Transverse colon (tissue), 3 donors: Measurements from ENCODE around the gene C11orf24.

Experiments used
- EP300 ChIP-seq: sonication (generic); formaldehyde crosslinking; IDR thresholded peaks from one replicate; pipeline ENCODE4 v1.6.1; 2017; ENCODE audit warnings: antibody characterized with exemption, low read depth
- POLR2A ChIP-seq: fragments of 450-650 bp; IDR thresholded peaks from one replicate; pipeline ENCODE4 v1.6.1; 2016; ENCODE audit warnings: antibody characterized with exemption, mild to moderate bottlenecking, moderate library complexity
- TF ChIP-seq, protein P1 (sequence below), 5 experiments: fragments of 200-600 bp in 3 of 5; fragments of 450-650 bp in 2 of 5; sonication (generic) in 3 of 5; IDR thresholded peaks; 1 replicate in 2 of 5; 2 replicates in 3 of 5; pipeline ENCODE4 v1.5.1; 2016 to 2017; ENCODE audit warnings: antibody characterized with exemption in 5 of 5, inconsistent platforms in 3 of 5, mild to moderate bottlenecking in 2 of 5, moderate library complexity in 1 of 5

DNA sequence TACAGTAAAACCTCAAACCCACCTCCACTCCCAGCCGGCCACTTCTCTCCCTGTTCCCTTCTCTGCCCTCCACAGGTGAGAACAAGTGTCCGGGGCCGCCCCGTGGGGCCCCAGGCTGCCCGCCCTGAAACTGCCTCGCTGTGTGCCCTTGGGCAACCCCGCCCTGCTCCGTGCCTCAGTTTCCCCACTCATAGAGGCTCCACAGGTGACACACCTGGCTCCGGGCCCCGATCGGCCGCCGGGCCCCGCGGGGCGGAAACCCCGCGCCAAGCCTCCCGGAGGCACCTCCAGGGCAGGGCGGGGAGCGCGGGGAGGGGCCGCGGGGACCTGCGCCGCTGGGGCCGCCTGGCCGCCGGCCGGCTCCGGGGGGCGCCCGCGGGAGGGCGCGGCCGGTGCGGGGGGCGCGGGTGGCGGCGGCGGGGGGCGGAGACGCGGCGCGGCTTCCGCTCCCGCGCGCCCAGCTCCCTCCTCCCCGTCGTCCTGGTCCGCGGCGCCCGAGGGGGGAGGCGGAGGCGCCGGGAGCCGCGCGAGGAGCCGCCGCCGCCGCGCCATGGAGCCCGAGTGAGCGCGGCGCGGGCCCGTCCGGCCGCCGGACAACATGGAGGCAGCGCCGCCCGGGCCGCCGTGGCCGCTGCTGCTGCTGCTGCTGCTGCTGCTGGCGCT lies 40.5 kb upstream of the C11orf24 start, which contains the start of gene LRP5:
- no peak for TF ChIP-seq EP300
- TF ChIP-seq, protein P1, sequence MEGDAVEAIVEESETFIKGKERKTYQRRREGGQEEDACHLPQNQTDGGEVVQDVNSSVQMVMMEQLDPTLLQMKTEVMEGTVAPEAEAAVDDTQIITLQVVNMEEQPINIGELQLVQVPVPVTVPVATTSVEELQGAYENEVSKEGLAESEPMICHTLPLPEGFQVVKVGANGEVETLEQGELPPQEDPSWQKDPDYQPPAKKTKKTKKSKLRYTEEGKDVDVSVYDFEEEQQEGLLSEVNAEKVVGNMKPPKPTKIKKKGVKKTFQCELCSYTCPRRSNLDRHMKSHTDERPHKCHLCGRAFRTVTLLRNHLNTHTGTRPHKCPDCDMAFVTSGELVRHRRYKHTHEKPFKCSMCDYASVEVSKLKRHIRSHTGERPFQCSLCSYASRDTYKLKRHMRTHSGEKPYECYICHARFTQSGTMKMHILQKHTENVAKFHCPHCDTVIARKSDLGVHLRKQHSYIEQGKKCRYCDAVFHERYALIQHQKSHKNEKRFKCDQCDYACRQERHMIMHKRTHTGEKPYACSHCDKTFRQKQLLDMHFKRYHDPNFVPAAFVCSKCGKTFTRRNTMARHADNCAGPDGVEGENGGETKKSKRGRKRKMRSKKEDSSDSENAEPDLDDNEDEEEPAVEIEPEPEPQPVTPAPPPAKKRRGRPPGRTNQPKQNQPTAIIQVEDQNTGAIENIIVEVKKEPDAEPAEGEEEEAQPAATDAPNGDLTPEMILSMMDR (IDR thresholded peaks at IDR 0.05): no peak
- TF ChIP-seq POLR2A: no peak
